Gastroesophageal sphincter (tissue), 3 donors: ENCODE data around the gene FBXL17.

Experiments used
- EP300 ChIP-seq: sonication (generic); formaldehyde crosslinking; IDR thresholded peaks from one replicate; pipeline ENCODE4 v1.6.1; 2017; ENCODE audit warnings: antibody characterized with exemption, mild to moderate bottlenecking
- POLR2A ChIP-seq, 2 donors: fragments of 450-650 bp; IDR thresholded peaks; one replicate each; pipeline ENCODE4 v1.6.1; 2017; ENCODE audit warnings: antibody characterized with exemption in 2 of 2, mild to moderate bottlenecking in 2 of 2, moderate library complexity in 1 of 2
- TF ChIP-seq, protein P1 (sequence below), 4 experiments: fragments of 200-600 bp in 2 of 4; fragments of 450-650 bp in 2 of 4; sonication (generic) in 1 of 4; IDR thresholded peaks; one replicate each; pipeline ENCODE4 v1.5.1; 2017 to 2019; ENCODE audit warnings: antibody characterized with exemption in 4 of 4, mild to moderate bottlenecking in 2 of 4, moderate library complexity in 2 of 4

DNA sequence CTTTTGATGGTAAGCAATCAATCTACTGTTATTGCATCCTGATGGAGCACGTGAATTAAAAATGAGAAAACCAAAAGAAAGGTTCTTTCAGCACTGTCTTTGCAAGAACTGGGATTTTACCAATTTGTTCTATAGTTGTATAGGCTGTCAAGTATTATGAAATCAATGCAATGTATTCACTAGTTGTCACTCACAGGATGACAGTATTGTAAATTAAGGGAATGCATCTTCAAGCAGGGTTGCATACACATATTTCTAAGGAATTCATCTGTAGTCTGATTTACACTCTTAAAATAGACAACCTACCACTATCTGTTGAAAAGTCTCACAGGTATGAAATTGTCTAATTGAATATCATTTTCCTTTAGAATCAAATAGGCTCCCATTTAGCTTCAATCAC lies 252.8 kb downstream of the FBXL17 start:
- TF ChIP-seq, protein P1, sequence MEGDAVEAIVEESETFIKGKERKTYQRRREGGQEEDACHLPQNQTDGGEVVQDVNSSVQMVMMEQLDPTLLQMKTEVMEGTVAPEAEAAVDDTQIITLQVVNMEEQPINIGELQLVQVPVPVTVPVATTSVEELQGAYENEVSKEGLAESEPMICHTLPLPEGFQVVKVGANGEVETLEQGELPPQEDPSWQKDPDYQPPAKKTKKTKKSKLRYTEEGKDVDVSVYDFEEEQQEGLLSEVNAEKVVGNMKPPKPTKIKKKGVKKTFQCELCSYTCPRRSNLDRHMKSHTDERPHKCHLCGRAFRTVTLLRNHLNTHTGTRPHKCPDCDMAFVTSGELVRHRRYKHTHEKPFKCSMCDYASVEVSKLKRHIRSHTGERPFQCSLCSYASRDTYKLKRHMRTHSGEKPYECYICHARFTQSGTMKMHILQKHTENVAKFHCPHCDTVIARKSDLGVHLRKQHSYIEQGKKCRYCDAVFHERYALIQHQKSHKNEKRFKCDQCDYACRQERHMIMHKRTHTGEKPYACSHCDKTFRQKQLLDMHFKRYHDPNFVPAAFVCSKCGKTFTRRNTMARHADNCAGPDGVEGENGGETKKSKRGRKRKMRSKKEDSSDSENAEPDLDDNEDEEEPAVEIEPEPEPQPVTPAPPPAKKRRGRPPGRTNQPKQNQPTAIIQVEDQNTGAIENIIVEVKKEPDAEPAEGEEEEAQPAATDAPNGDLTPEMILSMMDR (IDR thresholded peaks at IDR 0.05) = no peak
- TF ChIP-seq EP300 (no peak), POLR2A (IDR thresholded peaks at IDR 0.05) (no peak)
